HG03432 (cell line): ENCODE measurements around the gene OCIAD1.
"Not testable (repeated sequence)": the region's sequence is repeated elsewhere in the genome, so short reads cannot be mapped to it uniquely, and the experiment has no call there.

ENCODE experiments used
- ATAC-seq: cut with Tn5 transposase; IDR thresholded peaks from one replicate; pipeline ENCODE4 v1.9.1; 2021; ENCODE audit warnings: mild to moderate bottlenecking, moderate library complexity; ENCODE audit not compliant: unreplicated experiment

Gene OCIAD1

DNA sequence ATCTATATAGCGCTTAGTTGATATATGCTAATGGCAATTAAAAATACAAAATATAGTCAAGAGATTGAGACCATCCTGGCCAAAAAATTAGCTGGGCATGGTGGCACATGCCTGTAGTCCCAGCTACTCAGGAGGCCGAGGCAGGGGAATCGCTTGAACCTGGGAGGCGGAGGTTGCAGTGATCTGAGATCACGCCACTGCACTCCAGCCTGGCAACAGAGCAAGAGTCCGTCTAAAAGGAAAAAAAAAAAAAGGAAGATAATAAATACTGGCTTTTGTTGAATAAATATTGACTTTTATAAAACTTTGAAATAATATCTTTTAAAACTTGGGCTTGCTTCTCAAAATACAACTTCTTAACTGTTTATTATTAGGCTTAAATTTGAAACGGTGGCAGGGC lies 14.6 kb upstream of the OCIAD1 start:
- not testable (repeated sequence) for ATAC-seq

DNA sequence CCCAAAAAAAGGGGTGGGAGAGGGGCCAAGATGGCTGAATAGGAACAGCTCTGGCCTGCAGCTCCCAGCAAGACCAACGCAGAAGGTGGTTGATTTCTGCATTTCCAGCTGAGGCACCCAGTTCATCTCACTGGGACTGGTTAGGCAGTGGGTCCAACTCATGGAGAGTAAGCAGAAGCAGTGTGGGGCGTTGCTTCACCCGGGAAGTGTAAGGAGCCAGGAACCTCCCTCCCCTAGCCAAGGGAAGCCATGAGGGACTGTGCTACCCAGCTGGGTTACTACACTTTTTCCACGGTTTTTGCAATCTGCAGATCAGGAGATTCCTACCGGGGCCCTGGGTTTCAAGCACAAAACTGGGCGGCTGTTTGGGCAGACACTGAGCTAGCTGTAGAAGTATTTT lies 13.9 kb upstream of the OCIAD1 start:
- ATAC-seq, result no peak

DNA sequence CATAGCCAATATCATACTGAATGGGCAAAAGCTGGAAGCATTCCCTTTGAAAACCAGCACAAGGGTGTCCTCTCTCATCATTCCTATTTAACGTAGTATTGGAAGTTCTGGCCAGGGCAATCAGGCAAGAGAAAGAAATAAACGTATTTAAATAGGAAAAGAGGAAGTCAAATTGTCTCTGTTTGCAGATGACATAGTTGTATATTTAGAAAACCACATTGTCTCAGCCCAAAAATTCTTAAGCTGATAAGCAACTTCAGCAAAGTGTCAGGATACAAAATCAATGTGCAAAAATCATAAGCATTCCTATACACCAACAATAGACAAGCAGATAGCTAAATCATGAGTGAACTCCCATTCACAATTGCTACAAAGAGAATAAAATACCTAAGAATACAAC lies 9.5 kb upstream of the OCIAD1 start:
- ATAC-seq, result not testable (repeated sequence)

- ATAC-seq, result no peak
Measured at GRCh38 chr4:48827622-48828021, 3.3 kb upstream of the OCIAD1 start.

- ATAC-seq, result no peak
Measured at GRCh38 chr4:48831532-48832030, 693 bp downstream of the OCIAD1 start.

DNA sequence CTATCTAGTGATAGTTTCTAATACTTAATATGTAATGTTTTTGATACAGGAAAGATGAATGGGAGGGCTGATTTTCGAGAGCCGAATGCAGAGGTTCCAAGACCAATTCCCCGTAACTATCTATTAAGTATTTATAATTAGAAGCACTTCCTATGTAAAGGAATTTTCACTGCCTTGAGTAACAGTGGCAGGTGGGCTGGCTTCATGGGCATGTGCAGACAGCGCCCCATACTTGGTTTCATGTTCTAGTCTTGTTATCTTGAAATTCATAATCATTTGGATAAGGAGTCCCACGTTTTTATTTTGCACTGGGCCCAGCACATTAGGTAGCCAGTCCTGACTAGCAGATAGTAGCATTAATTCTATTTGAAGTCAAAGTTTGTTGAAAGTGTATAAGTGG lies 1.7 kb downstream of the OCIAD1 start:
- no peak for ATAC-seq

DNA sequence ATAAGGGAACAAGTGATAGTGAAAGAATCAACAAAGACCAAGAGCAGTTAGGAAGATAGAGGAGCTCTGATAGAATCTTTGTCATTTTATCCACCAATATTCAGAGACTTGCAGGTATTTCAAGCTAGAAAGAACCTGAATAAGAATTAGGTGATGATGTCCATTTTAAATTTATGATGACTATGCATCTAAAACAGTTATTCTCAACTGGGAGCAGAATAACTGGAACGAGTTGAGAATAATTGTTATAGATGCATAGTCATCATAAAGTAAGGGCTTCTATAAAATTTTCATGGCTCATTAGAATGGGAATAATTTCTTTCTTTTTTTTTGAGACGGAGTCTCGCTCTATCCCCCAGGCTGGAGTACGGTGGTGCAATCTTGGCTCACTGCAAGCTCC lies 5.8 kb downstream of the OCIAD1 start:
- no peak for ATAC-seq

DNA sequence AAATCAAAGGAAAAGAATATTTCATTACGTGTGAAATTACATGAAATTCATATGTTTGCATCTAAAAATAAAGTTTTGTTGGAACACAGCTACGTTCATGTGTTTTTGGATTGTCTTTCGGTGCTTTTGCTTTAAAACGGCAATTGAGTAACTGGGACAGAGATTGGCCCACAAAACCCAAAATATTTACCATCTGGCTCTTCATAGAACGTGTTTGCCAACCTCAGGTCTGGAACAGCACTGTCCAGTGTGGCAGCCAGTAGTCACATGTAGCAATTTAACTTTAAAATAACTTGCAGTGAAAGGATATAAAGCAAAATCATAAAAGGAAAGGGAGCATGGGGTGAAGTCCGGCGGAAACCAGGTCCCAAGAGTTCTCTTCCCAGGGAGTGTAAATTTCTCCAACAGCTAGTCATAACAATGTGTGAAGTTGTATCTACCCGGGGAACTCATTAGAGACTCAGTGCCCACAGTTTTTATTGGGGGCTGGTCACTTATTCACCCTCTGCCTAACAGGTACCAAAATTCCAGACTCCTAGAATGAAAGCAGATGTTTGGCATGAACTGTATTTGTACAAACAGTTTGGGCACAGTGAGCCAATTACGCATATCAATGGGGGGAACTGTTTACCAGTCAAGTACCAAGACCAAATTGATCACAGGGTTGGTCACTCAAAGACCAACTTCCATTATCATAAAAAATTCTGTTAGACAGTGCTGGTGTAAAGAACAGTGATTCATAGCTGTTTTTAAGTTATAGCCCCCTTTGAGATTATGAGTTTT lies 10.3 kb downstream of the OCIAD1 start:
- no peak for ATAC-seq

DNA sequence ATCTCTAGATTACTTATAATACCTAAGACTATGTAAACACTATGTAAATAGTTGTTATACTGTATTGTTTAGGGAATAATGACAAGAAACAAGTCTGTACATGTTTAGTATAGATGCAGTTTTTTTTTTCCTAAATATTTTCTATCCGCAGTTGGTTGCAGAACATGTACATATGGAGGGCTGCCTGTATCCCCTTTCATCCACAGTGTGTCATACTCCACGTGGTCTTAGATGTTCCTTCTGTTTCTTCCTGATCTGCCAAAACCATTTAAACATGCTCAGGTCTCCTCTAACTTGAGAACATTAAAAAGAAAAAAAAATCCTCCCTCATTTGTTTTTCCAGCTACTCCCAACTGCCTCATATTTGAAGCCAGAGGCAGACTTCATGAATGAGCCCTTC lies 14.0 kb downstream of the OCIAD1 start:
- ATAC-seq, result no peak

DNA sequence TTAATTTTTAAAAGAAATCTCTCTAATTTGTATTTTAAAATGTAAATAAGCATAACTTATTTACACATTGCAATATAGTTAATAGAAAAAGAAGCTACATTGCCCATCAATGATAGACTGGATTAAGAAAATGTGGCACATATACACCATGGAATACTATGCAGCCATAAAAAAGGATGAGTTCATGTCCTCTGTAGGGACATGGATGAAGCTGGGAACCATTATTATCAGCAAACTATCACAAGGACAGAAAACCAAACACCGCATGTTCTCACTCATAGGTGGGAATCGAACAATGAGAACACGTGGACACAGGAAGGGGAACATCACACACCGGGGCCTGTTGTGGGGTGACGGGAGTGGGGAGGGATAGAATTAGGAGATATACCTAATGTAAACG lies 17.9 kb downstream of the OCIAD1 start:
- not testable (repeated sequence) for ATAC-seq

DNA sequence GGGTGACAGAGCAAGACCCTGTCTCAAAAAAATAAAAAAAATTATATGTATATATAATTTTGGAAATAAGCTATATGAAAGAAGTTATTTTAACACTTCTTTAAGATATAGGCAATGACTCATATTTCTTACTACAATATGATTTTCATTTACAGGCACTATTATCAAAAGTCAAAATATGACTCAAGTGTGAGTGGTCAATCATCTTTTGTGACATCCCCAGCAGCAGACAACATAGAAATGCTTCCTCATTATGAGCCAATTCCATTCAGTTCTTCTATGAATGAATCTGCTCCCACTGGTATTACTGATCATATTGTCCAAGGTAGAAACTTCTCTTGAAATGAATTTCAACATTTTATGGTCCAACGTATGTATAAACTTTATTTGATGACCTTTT lies 20.8 kb downstream of the OCIAD1 start:
- no peak for ATAC-seq

DNA sequence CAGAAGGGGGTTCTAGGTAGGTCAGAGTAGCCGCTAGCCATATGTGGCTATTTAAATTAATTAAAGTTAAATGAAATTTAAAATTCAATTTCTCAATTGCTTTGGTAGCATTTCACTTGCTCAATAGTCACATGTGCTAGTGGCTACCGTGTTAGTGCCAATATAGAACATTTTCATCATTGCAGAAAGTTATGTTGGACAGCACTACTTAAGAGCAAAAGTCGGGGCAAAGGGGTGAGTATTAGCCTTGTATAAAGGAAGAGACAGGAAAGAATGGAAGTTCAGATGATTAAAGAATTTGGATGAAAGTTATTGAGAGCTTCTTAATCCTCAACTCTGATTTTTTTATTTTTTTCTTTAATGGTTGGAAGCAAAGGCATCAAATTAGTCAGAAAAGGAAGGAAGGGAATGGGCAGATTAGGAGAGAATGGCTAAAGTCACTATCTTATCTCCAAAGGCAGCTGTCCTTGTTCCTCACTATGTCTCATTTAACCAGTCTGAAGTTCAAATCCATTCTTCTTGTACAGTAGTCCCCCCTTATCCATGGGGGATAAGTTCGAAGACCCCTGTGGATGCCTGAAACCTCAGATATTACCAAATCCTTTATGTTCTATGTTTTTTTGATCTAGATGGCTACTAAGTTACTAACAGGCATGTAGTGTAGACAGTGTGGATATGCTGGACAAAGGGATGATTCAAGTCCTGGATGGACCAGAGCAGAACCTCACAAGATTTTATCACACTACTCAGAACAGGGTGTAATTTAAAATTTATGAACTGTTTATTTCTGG lies 22.9 kb downstream of the OCIAD1 start:
- ATAC-seq, result no peak

GRCh38 chr4:48854395-48854683 lies 23.5 kb downstream of the OCIAD1 start:
- ATAC-seq, result no peak

GRCh38 chr4:48854982-48855381 lies 24.1 kb downstream of the OCIAD1 start:
- ATAC-seq, result no peak

DNA sequence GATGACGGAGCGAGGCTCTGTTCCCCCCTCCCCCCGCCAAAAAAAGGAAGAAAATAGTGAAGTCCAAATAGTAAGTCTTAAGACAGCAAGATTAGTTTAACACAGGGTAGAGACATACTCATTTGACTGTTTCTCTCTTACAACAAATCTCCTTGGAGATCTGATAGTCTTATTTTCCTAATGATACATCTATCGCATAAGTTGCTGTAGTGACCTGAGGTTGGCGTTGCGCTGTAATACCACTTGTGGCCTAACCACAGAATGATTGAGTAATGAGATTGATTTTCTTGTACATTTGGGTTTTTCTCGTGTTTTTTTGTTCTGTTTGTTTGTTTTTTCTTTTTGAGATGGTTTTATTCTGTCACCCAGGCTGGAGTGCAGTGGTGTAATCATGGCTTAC lies 27.2 kb downstream of the OCIAD1 start:
- ATAC-seq, result no peak

DNA sequence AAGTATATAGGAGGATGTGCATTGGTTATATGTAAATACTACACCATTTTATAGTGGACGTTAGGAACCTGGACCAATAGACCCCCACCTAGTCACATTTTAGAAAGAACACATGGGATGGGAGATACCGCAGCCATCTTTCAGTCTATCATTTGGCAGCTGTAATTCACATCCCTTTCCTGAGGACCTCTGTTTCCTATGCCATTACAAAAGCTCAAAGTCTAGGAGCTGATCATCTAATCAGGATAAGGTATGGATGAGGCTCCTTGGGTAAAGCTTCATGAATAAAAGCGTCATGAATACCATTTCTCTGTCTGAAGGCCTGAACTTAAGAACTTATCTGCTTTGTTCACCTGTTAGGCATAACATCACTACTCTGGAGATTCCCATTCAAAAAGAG lies 31.1 kb downstream of the OCIAD1 start:
- no peak for ATAC-seq

DNA sequence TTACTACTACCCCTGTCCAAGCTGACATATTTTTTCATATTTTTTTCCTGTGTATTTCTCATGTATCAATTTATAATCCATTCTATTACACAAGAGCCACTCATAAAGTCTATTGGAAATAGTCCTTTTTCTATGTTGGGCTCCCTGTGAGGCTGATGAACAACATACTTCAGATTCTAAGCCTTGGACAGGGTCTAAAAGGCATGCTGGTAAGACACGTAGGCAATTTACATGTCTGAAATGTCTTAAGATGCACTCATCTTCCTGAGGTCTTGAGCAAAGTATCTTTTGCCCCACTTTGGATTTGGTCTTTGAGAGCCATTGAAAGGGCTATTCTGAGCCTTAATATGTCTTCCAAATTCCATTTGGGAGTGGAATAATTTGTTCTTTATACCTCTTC lies 31.8 kb downstream of the OCIAD1 start:
- ATAC-seq, result no peak

GRCh38 chr4:48863728-48864127 lies 32.8 kb downstream of the OCIAD1 start:
- no peak for ATAC-seq

- ATAC-seq, result not testable (repeated sequence)
Measured at GRCh38 chr4:48864696-48865095, 33.8 kb downstream of the OCIAD1 start.

DNA sequence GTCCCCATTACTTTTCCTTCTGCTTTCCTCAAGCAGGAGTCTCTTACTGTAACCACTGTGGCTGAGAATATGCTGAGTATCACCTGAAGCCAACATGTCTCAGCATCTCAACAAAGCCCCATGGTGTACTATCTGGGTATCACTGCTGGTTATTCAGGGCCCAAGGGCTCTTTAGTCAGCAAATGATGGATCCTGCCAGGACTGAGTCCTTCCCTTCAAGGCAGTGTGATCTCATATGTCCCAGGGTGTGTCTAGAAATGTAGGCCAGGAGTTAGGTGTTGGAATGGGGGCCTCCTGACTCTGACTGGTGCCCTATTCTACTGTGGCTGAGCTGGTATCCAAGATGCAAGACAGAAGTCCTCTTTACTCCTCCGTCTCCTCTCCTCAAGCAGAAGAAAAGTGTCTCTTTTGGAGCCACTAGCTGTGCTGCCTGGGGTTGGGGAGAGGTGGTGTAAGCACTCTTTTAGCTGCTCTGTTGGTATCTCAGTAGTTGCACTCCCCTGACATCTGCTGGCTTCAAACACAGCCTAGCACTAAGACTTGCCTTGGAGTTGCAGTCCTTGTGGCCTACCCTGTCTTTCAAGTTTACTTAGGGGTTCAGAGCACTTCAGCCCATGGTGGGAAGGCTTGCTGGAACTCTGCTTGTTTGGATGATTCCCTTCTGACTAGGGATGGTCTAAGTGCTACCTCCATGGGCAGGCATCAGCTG lies 47.1 kb downstream of the OCIAD1 start:
- ATAC-seq, result no peak

GRCh38 chr4:48879561-48880442 lies 48.9 kb downstream of the OCIAD1 start:
- ATAC-seq, result no peak
